Ramos (cell line): ENCODE data around the gene TMEM161A.
"Not testable (repeated sequence)": the region's sequence is repeated elsewhere in the genome, so short reads cannot be mapped to it uniquely, and the experiment has no call there.

Experiments
- in situ Hi-C: fragments of 300-500 bp; cut with MboI; formaldehyde crosslinking; loops from one replicate; pipeline ENCODE4 v1.14.3; 2022; ENCODE audit warnings: low sequenced_read_pairs; ENCODE audit not compliant: unreplicated experiment

The TMEM161A gene

DNA sequence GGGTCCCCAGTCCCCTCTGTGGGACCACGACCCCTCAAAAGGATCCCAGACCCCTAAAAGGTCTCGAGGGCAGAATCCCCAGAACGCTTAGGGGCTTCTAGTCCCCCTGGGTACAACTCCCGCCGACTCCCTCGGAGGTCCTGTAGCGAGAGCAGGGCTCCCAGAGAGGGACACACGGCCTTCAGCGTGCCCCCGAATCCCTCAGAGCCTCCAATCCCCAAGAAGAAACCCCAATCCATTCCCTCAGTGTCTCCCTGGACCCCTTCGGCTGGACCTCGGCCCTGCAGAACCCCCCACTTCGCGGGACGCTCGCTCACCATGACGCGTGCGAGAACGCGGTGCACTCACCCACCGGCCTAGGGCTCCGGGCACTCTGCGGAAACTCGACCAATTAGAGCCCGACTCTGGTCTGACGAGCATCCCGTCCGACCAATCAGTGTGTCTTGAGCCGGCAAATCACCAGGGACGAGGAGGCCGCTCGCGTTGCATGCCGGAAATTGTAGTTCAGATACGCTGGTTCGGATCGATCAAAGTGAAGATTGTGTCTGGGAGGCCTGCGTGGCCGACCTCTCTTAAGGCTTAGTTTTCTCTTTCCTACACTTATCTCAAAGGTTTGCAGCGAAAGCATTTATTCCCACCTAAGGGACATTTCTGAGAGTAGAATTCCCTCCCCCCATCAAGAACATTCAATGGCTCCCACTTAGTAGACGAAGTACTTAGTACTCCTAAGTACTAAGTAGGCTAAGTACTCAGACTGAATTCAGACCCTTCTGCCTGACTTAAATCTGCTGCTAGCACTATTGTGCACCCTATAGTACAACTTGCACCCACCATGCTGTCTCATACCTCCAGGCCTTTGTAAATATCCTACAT is at the start of gene TMEM161A:
TMEM161A (minus strand) TSS at position 370 of the 873 bp plus-strand sequence; CDS start at position 320, 50 bp downstream.
- in situ Hi-C loops = no loop called here

DNA sequence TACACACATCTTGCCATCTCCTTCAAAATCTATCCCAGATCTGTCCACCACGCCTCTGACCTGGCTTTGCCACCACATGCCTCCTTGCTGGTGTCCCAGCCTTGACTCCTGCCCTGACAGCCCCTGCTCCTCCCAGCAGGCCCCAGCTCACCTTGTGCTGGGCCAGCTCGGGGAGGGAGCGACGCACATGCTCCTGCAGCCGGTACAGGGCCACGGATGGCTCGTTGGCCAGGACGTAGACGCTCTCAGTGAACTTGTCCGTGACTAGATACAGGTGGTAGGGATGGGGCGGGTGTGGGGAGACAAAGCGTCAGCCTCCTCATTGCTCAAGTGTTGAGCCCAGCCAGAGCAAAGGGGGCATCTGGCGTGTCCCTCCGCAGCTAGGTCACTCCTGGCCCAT is 48.5 kb upstream of the TMEM161A start:
- in situ Hi-C loops = loop anchor here (10.0 kb wide), 1 partner anchor 308 kb away; no protein-coding TSS in a partner anchor

- in situ Hi-C loops = loop anchor here (10.0 kb wide), 1 partner anchor 309 kb away; no protein-coding TSS in a partner anchor
Observed at GRCh38 chr19:19185853-19186740, 47.8 kb upstream of the TMEM161A start.

DNA sequence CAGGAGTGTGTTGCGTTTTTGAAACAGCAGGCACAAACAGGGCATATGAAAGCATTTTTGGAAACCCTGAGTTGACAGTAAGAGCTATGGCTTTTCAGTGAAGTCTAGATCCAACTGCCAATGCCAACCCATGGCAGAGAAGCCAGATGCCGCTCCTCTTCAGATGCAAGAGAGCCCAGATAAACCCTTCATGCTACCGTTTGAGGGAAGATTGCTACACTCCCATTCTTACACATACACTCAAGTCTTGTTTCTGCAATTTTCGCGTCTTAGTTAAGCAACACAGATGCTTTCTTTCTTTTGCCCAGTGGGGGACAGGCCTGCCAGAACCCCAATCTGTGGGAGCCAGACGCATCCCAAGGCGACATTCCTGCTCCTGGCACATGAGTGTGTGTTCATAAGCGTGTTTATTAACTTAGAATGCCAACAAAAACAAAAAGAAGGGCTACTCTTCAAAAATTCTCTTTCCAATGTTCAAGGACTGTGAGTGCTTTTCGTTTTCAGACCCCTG is 43.3 kb upstream of the TMEM161A start:
- in situ Hi-C loops = loop anchor here (10.0 kb wide), 1 partner anchor 313 kb away; no protein-coding TSS in a partner anchor

DNA sequence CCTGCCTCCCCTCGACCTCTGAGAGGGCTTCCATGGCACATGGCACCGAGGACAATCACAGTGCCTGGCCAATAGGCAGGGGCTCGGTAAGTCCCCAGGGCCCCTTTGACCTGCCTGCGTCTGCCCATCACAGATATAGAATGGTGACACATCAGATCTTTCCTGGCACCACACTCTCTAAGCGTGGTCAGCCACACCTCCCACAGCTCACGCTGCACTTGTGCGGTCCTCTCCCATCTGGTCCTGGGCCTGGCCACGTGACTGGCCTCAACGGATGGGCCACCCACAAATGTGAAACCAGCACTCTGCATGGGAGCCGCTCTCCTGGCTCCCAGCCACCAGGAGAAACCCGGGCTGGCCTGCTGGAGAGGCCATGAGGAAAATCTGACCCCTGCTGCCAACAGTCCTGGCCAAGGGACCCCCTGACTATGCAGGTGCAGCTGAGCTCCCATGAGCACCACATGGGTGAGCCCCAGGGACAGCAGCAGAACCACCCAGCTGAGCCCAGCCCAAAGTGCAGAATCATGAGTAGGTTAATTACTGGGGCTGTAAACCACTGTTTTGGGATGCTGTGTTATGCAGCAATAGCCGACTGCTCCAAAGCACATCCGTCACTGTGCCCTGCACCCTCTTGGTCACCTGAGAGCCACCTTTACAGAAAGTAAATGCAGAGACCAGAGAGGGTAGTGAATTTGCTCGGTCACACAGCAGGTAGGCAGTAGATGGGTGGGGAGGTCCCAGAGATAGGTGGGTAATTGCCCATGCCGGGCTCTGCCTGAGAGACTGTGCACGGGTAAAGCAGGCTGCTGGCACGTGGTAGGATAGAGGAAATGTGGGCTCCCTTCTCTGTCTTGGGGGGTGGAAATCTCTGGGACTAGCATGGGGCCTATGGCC is 41.5 kb upstream of the TMEM161A start:
- in situ Hi-C loops = loop anchor here (10.0 kb wide), 1 partner anchor 315 kb away; no protein-coding TSS in a partner anchor

DNA sequence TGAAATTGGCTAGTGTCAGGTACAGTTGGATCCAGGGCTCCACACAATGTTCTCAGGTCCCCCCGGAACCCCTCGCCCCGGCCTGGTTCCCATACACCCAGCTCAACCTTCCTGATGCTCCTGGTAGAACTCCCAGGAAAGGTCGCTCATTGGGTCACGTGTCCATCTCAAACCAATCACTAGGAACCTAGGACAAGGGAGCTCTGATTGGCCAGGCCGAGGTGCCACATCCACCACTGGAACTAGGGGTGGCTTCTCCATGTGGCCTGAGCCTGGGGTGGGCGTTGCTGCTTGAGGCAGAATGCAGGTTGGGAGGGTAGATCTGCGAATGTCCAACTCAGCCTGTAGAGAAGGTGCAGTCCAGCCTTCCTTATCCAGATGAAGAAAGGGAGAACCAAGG is 38.7 kb upstream of the TMEM161A start:
- in situ Hi-C loops = no loop called here

DNA sequence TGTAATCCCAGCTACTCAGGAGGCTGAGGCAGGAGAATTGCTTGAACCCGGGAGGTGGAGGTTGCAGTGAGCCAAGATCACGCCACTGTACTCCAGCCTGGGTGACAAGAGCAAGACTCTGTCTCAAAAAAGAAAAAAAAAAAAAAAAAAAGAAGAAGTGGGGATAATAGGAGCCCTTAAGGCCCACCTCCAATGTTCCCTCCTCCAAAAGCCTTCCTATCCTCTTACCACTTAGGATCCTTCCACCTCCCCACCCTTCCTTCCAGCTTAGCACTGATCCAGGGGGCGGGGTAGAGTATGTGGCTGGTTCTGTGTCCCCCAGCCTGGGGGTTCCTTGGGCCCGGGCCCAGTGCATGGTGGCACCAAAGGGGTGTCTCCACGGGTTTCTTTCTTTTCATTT is 35.0 kb upstream of the TMEM161A start:
- in situ Hi-C loops = not testable (repeated sequence)

DNA sequence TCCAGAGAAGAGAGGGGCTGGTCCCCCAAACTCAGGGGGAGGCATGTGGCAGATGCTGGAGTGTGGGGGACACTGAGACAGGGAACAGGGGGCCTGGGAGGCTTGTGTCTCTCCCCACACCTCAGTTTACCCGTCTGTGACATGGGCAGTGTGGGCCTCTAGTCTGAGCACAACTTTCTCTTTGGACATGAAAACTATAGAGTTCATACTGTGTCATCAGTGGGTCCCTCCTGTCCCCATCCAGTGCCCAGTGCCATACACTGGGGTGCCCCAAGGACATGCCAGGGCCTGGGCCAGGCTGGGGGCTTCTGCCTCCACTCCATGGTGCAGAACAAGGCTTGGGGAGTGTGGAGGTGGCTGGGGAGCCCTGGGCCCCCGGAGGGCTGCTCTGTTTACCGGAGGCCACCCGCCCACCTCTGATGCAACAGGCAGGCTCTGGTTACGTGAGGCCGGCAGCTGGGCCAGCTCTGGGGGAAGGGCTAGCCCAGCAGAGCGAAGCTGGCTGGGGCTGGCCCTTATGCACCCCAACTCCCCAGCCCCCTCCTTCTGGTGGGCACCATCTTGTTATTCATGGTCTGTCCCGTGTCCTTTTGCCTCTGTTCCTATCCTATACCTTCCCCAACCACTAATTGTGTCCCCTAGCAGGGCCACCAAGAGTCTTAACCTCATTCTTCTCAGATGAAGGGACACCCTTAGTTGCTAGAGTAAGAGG is 33.7 kb upstream of the TMEM161A start:
- in situ Hi-C loops = no loop called here

DNA sequence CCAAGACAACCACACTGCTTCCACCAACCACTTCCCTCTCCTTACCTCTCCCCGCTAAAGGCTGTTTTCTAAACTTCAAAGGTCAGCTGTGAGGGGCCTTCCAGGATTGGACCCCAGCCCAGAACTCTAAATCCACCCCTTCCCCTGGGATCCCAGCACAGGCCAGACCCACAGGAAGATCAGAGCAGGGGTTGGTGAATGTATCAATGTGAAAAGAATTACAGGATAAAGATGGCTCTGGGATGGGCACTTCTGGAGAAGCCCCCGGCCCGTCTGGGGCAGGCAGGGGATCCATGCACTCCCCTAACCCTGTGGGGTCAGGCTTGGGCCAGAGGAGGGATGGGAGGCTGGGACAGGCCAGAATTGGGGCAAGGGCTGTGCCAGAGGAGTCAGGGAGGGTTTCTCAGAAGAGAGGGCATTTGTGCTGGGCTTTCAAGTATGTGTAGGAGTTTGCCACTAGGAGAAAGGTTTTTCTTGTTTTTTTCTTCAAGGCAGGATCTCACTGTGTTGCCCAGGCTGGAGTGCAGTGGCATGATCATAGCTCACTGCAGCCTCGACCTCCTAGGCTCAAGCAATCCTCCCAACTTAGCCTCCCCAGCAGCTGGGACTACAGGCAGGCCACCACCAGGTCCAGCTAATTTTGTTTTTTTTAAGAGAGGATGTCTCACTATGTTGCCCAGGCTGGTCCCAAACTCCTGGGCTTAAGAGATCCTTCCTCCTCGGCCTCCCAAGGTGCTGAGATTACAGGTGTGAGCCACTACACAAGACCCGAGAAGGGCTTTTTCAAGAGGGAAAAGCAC is 32.8 kb upstream of the TMEM161A start:
- in situ Hi-C loops = no loop called here

GRCh38 chr19:19170053-19170872 is 32.0 kb upstream of the TMEM161A start, which contains the start of gene MEF2B:
Gene MEF2B, minus strand, starts transcription at chr19:19170263. Its CDS starts 19,528 bp downstream, at chr19:19150735.
- in situ Hi-C loops = no loop called here

- in situ Hi-C loops = no loop called here
Observed at GRCh38 chr19:19169236-19170052, 31.2 kb upstream of the TMEM161A start.

DNA sequence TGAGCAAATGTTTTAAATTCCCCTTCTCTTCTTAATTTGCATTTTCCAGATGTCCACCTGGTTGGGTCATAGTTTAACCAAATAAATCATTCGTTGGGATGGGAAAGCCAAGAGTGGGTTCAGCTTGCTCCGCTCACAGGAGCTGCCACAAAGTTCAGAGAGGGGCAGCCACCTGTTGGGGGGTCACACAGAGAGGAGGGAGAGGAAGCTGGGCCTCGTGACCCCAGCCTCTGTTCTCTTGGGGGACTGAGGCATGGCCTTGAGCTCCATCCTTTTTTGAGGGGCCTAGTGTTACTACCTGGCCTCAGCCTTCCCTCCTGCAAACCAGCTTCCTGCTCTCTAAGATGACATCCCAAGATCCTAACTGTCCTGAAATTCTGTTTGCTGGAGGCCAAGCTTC is 29.3 kb upstream of the TMEM161A start:
- in situ Hi-C loops = no loop called here

GRCh38 chr19:19165396-19165795 is 27.1 kb upstream of the TMEM161A start:
- in situ Hi-C loops = no loop called here

DNA sequence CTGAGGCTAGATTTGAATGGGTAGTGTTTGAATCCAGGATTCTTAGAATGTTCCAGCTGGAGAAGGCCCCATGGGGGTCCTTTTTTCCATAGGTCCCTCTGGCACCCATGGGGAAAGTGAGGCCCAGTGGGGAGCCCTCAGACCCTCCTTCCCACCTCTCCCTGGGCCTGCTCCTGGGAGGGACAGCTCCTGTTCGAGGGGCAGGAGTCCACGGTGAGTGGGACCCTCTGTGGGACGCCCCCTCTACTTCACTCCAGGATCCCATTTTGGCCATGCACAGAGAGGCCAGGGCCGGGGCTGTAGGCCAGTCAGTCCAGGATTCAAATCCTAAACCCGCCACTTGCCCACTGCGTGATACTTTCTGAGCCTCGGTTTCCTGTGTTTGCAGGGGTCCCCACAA is 24.2 kb upstream of the TMEM161A start:
- in situ Hi-C loops = no loop called here

- in situ Hi-C loops = no loop called here
Observed at GRCh38 chr19:19160461-19161035, 22.3 kb upstream of the TMEM161A start.

DNA sequence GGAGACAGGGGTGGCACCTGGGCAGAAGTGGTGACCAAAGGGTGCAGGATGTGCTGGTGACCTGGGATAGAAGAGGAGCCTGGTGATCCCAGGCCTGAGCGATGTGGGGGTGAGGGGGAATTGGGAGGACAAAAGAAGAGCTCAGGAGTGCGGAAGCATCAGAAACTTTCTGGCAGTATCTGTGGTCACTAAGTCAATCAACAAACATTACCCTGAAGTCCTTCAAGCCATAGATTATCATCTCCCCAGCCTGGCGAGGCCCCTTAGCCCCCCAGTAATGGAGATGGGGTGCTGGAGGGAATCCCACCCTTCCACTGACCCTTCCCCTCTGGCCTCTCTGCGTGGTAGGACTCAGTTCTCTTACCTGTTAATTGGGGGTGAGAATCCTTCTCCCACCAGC is 21.3 kb upstream of the TMEM161A start:
- in situ Hi-C loops = no loop called here
